ENCODE data around the gene TENM4. TPM values are rescaled to one million over a fixed set of nuclear protein-coding genes. Genes with fewer than 3 reads are reported as not detected.

TENM4 gene
- total RNA-seq, 2 donors from 2014 or later: 2.6 to 6.8 TPM

DNA sequence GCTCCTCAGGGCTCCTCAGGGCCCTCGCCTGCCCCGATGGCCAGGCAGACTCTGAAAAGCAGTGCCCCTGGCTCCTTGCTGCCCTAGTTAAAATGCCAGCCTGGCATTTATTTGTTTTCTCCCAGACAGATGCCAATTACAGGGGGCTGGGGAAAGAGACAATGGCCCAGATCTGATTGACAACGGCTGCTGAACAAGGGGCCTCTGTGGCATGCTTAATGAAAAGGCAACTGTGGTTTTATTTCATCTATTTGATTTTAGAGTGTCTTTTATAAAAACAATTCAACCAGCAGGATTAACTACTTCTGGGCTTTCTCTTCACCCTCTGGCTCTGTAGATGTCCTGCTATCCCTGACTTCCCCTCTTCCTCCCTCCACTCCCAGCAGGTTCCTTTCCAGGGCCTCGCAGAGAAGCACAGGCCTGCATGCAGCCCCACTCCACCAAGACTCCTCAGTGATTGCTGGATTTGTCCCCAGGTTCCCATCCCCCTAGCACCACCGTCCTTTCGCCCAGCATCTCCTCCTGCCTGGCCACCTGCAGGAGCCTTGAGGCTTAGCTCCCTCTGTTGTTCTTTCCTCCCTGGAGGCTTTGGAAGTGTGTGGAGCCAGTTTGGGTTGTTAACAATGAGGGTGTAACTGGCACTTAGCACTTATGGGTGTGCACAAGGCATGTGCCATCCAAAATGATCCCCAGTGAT, 171.1 kb downstream of the TENM4 start:
- DNase-seq (ENCODE audit: low spot score): no peak
- WGBS: 60% methylated on average over 6 of the region's 6 CpGs
- Histone ChIP-seq H3K27ac (no peak overlapping the region), H3K27me3 (replicated peaks; ENCODE audit: insufficient read depth) (no peaks in the 10 kb centered on the region), H3K4me3 (no peak overlapping the region), H3K9me3 (no peaks in the 10 kb centered on the region), H3K4me1 (replicated peaks) (no peaks in the 10 kb centered on the region), H3K36me3 (no peaks in the 10 kb centered on the region)
- no peak for TF ChIP-seq POLR2A (IDR thresholded peaks at IDR 0.05)
- TF ChIP-seq, protein P1, sequence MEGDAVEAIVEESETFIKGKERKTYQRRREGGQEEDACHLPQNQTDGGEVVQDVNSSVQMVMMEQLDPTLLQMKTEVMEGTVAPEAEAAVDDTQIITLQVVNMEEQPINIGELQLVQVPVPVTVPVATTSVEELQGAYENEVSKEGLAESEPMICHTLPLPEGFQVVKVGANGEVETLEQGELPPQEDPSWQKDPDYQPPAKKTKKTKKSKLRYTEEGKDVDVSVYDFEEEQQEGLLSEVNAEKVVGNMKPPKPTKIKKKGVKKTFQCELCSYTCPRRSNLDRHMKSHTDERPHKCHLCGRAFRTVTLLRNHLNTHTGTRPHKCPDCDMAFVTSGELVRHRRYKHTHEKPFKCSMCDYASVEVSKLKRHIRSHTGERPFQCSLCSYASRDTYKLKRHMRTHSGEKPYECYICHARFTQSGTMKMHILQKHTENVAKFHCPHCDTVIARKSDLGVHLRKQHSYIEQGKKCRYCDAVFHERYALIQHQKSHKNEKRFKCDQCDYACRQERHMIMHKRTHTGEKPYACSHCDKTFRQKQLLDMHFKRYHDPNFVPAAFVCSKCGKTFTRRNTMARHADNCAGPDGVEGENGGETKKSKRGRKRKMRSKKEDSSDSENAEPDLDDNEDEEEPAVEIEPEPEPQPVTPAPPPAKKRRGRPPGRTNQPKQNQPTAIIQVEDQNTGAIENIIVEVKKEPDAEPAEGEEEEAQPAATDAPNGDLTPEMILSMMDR (IDR thresholded peaks at IDR 0.05): no peak
- TF ChIP-seq POLR2AphosphoS5 (IDR thresholded peaks at IDR 0.05): no peak
- intact Hi-C loops (cut with DNase I): no loop called here

DNA sequence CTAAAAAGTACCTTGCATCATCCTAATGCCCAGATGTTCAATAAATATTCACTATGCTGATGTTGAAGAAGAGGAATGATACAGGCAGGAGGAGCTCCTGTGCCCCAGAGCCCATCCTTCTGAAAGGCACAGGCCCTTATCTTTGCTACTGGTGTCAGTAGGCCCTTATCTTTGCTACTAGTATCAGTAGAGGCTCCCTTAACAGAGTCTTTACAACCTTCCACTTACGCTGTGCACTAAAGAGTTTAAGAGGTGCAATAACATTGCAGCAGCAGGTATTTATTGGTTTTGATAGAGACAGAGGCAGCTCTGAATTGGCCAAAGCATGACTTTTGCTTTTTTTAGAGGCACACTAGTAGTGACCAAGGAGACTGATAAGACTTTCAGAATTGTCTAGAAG, 174.4 kb downstream of the TENM4 start:
- H3K9me3 ChIP-seq: no peaks in the 10 kb centered on the region
- TF ChIP-seq, protein P1 (IDR thresholded peaks at IDR 0.05): no peak
- TF ChIP-seq POLR2AphosphoS5 (IDR thresholded peaks at IDR 0.05) (no peak), POLR2A (IDR thresholded peaks at IDR 0.05) (no peak)
- no peak overlapping the region for H3K27ac ChIP-seq
- no peak for DNase-seq (ENCODE audit: low spot score)
- H3K27me3 ChIP-seq (replicated peaks; ENCODE audit: insufficient read depth): no peaks in the 10 kb centered on the region
- no peaks in the 10 kb centered on the region for H3K36me3 ChIP-seq
- no peak overlapping the region for H3K4me3 ChIP-seq
- intact Hi-C loops (cut with DNase I): no loop called here
- WGBS: 65% methylated on average over 1 of the region's 1 CpG
- no peaks in the 10 kb centered on the region for H3K4me1 ChIP-seq (replicated peaks)

DNA sequence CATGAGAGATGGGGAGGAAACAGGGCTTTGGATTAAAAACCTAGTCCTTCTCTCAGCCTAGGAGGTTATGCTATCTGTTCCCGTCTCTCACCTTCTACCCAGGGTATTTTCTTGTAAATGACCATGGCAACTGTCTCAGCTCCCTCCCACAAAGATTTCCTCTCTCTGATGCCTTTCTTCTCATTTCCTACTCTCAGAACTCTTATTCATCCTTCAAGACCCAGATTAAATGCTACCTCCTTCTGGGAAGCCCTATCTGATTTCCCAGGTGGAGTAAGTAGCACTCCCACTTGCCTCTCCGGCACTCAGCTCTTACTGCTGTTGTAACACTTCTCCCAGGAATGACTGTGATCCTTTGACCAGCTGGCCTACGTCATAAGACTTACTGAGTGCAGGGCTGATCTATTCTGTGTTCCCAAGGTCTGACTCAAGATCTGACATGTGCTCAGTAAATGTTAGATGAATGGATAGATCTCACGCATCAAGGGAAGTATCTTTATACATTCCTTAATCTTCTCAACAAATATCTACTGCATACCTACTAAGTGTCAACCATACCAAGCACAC, 175.0 kb downstream of the TENM4 start:
- Histone ChIP-seq H3K4me1 (replicated peaks) (no peaks in the 10 kb centered on the region), H3K36me3 (no peaks in the 10 kb centered on the region), H3K4me3 (no peak overlapping the region), H3K9me3 (no peaks in the 10 kb centered on the region), H3K27me3 (replicated peaks; ENCODE audit: insufficient read depth) (no peaks in the 10 kb centered on the region), H3K27ac (no peak overlapping the region)
- no peak for TF ChIP-seq POLR2A (IDR thresholded peaks at IDR 0.05)
- TF ChIP-seq, protein P1 (IDR thresholded peaks at IDR 0.05): no peak
- no peak for TF ChIP-seq POLR2AphosphoS5 (IDR thresholded peaks at IDR 0.05)
- intact Hi-C loops (cut with DNase I): no loop called here
- WGBS: 65% methylated on average over 4 of the region's 4 CpGs
- no peak for DNase-seq (ENCODE audit: low spot score)

DNA sequence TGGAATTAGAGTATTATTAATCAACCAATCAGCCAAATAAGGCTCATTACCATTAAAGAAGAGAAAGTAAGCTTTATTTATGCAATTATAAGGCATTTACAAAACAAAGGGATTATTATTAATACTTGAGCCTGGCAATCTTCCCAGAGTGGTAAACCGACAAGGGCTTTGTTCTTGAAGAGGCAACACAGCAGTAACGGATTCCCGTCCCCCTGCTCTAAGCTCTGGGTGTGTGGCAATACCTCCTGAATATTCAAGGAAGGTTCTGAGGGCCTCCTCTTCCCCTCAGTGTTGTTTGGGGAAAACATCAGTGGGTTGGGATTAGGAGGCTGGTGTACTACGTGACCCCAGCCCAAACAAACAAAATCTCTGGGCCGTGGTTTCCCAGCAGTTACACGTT, 176.5 kb downstream of the TENM4 start:
- Histone ChIP-seq H3K36me3 (no peaks in the 10 kb centered on the region), H3K27ac (no peak overlapping the region), H3K9me3 (no peaks in the 10 kb centered on the region), H3K4me1 (replicated peaks) (no peaks in the 10 kb centered on the region), H3K4me3 (no peak overlapping the region), H3K27me3 (replicated peaks; ENCODE audit: insufficient read depth) (no peaks in the 10 kb centered on the region)
- 85% methylated on average over 6 of the region's 6 CpGs for WGBS
- TF ChIP-seq POLR2A (IDR thresholded peaks at IDR 0.05) (no peak), POLR2AphosphoS5 (IDR thresholded peaks at IDR 0.05) (no peak)
- TF ChIP-seq, protein P1 (IDR thresholded peaks at IDR 0.05): no peak
- no peak for DNase-seq (ENCODE audit: low spot score)
- intact Hi-C loops (cut with DNase I): no loop called here

DNA sequence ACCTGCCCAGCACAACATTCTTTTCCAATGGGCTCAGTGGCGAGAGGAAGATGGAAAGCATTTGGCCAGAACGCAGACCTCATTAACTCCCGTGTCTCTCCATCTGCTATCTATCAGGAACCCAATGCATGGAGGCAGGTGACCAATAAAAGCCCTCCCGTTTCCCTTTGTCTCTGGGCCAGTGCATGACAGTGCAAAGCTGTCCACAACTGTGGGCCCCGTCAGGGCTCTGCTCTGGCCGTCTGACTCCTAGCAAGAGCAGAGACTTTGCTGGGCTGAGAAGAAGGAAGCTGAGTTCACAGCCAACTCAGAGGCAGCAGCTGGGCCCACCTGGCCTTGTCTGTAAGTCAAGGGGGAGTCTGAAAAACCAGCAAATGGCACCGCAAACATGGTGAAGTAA, 177.8 kb downstream of the TENM4 start:
- Histone ChIP-seq H3K36me3 (no peaks in the 10 kb centered on the region), H3K4me3 (no peak overlapping the region), H3K4me1 (replicated peaks) (no peaks in the 10 kb centered on the region), H3K27ac (no peak overlapping the region), H3K9me3 (no peaks in the 10 kb centered on the region), H3K27me3 (replicated peaks; ENCODE audit: insufficient read depth) (no peaks in the 10 kb centered on the region)
- 58% methylated on average over 7 of the region's 7 CpGs for WGBS
- TF ChIP-seq, protein P1 (IDR thresholded peaks at IDR 0.05): no peak
- TF ChIP-seq POLR2A (IDR thresholded peaks at IDR 0.05) (no peak), POLR2AphosphoS5 (IDR thresholded peaks at IDR 0.05) (no peak)
- DNase-seq (ENCODE audit: low spot score): no peak
- intact Hi-C loops (cut with DNase I): no loop called here
